ENCODE measurements around the gene SIK3.

Gene SIK3

GRCh38 chr11:116793772-116794097 lies 304.5 kb downstream of the SIK3 start:
- no peak for DNase-seq (ENCODE audit: low read depth)

All from stimulated activated CD8-positive, alpha-beta memory T cell treated with anti-CD3 and anti-CD28 coated beads, Interleukin-12 subunit alpha, Interleukin-12 subunit beta, amount 100 ng/mL, for 1 hour (primary cell).